Neural cell (in vitro differentiated cells): ENCODE measurements around the gene RAD50. TPM values are rescaled to one million over a fixed set of nuclear protein-coding genes. Genes with fewer than 3 reads are reported as not detected.

Experiments
- H2AFZ ChIP-seq: fragments of 200-600, 300-800 bp; sonication (generic), shearing (Covaris generic); 2 replicates; pipeline ENCODE4 v1.6.0; 2014; ENCODE audit warnings: low read depth, mild to moderate bottlenecking, antibody characterized with exemption, low read length, moderate library complexity
- H3F3A ChIP-seq: fragments of 200-600 bp; shearing (Covaris generic); 2 replicates; pipeline ENCODE4 v1.6.1; 2016; ENCODE audit warnings: mild to moderate bottlenecking, moderate library complexity, mixed read lengths, antibody characterized with exemption, low read length; ENCODE audit not compliant: insufficient read depth, poor library complexity, severe bottlenecking
- H3K27ac ChIP-seq: fragments of 200-600, 300-800 bp; sonication (generic), shearing (Covaris generic); 2 replicates; pipeline ENCODE4 v1.5.1; 2014; ENCODE audit warnings: mild to moderate bottlenecking, low read length, moderate library complexity
- H3K27me3 ChIP-seq: fragments of 300-800, 200-600 bp; sonication (generic), shearing (Covaris generic); 2 replicates; pipeline ENCODE4 v1.6.0; 2014; ENCODE audit warnings: mild to moderate bottlenecking, low read depth, low read length, moderate library complexity; ENCODE audit not compliant: insufficient read depth
- H3K36me3 ChIP-seq: fragments of 300-800, 200-600 bp; sonication (generic), shearing (Covaris generic); 2 replicates; pipeline ENCODE4 v1.5.1; 2014; ENCODE audit warnings: mild to moderate bottlenecking, antibody characterized with exemption, low read length, moderate library complexity; ENCODE audit not compliant: insufficient read depth
- H3K4me2 ChIP-seq: fragments of 300-800, 200-600 bp; sonication (generic), shearing (Covaris generic); 2 replicates; pipeline ENCODE4 v1.6.0; 2014; ENCODE audit warnings: mild to moderate bottlenecking, low read length
- H3K4me3 ChIP-seq: fragments of 300-800, 200-600 bp; sonication (generic), shearing (Covaris generic); 2 replicates; pipeline ENCODE4 v1.5.1; 2014; ENCODE audit warnings: mild to moderate bottlenecking, low read length, moderate library complexity
- H3K79me2 ChIP-seq: fragments of 200-600 bp; shearing (Covaris generic); replicated peaks from 2 replicates; pipeline ENCODE4 v1.6.0; 2014; ENCODE audit warnings: mild to moderate bottlenecking, low read length, moderate library complexity; ENCODE audit not compliant: insufficient read depth
- H3K9ac ChIP-seq: fragments of 300-800, 200-600 bp; sonication (generic), shearing (Covaris generic); 2 replicates; pipeline ENCODE4 v1.6.1; 2016; ENCODE audit warnings: mild to moderate bottlenecking, low read length, mixed read lengths
- H3K9me2 ChIP-seq: fragments of 200-600 bp; shearing (Covaris generic); 2 replicates; pipeline ENCODE4 v1.6.1; 2016; ENCODE audit warnings: mild to moderate bottlenecking, low read length, mixed read lengths; ENCODE audit not compliant: insufficient read depth
- H3K9me3 ChIP-seq: fragments of 200-600, 300-800 bp; sonication (generic), shearing (Covaris generic); 2 replicates; pipeline ENCODE4 v1.6.1; 2016; ENCODE audit warnings: mild to moderate bottlenecking, mixed run types, low read length, moderate library complexity, mixed read lengths
- H4K20me1 ChIP-seq: fragments of 200-600 bp; shearing (Covaris generic); 2 replicates; pipeline ENCODE4 v1.6.1; 2016; ENCODE audit warnings: mild to moderate bottlenecking, mixed run types; ENCODE audit not compliant: insufficient read depth
- CTCF ChIP-seq: fragments of 450-650 bp; IDR thresholded peaks from 2 replicates; pipeline ENCODE4 v1.5.1; 2014; ENCODE audit warnings: antibody characterized with exemption, mild to moderate bottlenecking, moderate library complexity; ENCODE audit not compliant: poor library complexity, severe bottlenecking
- EP300 ChIP-seq: fragments of 450-650 bp; conservative IDR thresholded peaks from 2 replicates; pipeline ENCODE4 v1.6.1; 2014; ENCODE audit warnings: antibody characterized with exemption, mild to moderate bottlenecking, moderate library complexity; ENCODE audit not compliant: poor library complexity, severe bottlenecking
- EZH2 ChIP-seq: fragments of 200-600, 300-800 bp; shearing (Covaris generic), sonication (generic); IDR thresholded peaks from 2 replicates; pipeline ENCODE4 v1.6.1; 2014; ENCODE audit warnings: antibody characterized with exemption, low read length, borderline replicate concordance, mild to moderate bottlenecking; ENCODE audit not compliant: insufficient read depth, poor library complexity, severe bottlenecking
- MXI1 ChIP-seq: fragments of 450-650 bp; conservative IDR thresholded peaks from 2 replicates; pipeline ENCODE4 v1.6.1; 2014; ENCODE audit warnings: antibody characterized with exemption, mild to moderate bottlenecking; ENCODE audit not compliant: poor library complexity, severe bottlenecking
- POLR2AphosphoS5 ChIP-seq: IDR thresholded peaks from 2 replicates; pipeline ENCODE4 v1.6.1; 2012
- RAD21 ChIP-seq: fragments of 450-650 bp; conservative IDR thresholded peaks from 2 replicates; pipeline ENCODE4 v1.6.1; 2014; ENCODE audit warnings: antibody characterized with exemption, mild to moderate bottlenecking, moderate library complexity
- REST ChIP-seq: IDR thresholded peaks from 2 replicates; pipeline ENCODE4 v1.6.1; 2012; ENCODE audit warnings: borderline replicate concordance
- SMC3 ChIP-seq: fragments of 450-650 bp; conservative IDR thresholded peaks from 2 replicates; pipeline ENCODE4 v1.6.1; 2014; ENCODE audit warnings: antibody characterized with exemption, mild to moderate bottlenecking, moderate library complexity; ENCODE audit not compliant: poor library complexity
- TAF1 ChIP-seq: IDR thresholded peaks from 2 replicates; pipeline ENCODE4 v1.6.1; 2012; ENCODE audit warnings: low read depth
- polyA plus RNA-seq: library from polyadenylated mRNA; depleted of rRNA; stranded (reverse); fragments of >200 nt; gene quantifications from 2 replicates; pipeline ENCODE4 v1.2.3, GENCODE V29; 2014

The RAD50 gene
- polyA plus RNA-seq, 1 donor from 2014 or later = 6.7 TPM

GRCh38 chr5:132543472-132544201 is 13.1 kb upstream of the RAD50 start, which contains the start of gene IL5:
TSS of gene IL5 (minus strand) at chr5:132543522. CDS start at chr5:132543478, 44 bp downstream.
- Histone ChIP-seq H3K4me3 (no peak within 1 kb of the TSS), H3K9me2 (no peaks in the 10 kb centered on the region), H3K27ac (no peak within 1 kb of the TSS), H3K27me3 (no peaks in the 10 kb centered on the region), H4K20me1 (no peaks in the 10 kb centered on the region), H2AFZ (no peak within 1 kb of the TSS), H3K9me3 (no peaks in the 10 kb centered on the region), H3K4me2 (no peak within 1 kb of the TSS), H3K36me3 (no peaks in the 10 kb centered on the region), H3K79me2 (no peaks in the 10 kb centered on the region), H3F3A (no peaks in the 10 kb centered on the region), H3K9ac (no peak within 1 kb of the TSS)
- no peak for TF ChIP-seq RAD21
- no peak for TF ChIP-seq SMC3
- no peak for TF ChIP-seq CTCF
- TF ChIP-seq EZH2 = no peak
- no peak for TF ChIP-seq EP300
- TF ChIP-seq TAF1 = no peak
- TF ChIP-seq POLR2AphosphoS5 = no peak
- no peak for TF ChIP-seq MXI1
- TF ChIP-seq REST = no peak

DNA sequence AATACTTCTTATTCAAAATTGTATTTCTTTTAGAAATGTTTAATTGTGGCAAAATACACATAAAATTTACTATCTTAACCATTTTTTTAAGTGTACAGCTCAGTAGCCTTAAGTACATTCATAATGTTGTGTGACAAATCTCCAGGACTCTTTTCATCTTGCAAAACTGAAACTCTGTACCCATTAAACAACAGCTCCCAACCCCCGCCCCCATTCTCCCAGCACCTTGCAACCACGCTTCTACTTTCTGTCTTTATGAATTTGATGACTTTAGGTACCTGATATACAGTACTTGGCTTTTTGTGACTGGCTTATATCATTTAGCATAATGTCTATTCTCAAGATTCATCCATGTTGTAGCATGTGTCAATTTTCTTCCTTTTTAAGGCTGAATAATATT is 10.7 kb upstream of the RAD50 start:
- Histone ChIP-seq H3K9ac (no peak overlapping the region), H3K27ac (no peak overlapping the region), H3K9me3 (no peaks in the 10 kb centered on the region), H3K4me2 (no peak overlapping the region), H2AFZ (no peak overlapping the region), H3F3A (no peaks in the 10 kb centered on the region), H3K9me2 (no peaks in the 10 kb centered on the region), H4K20me1 (no peaks in the 10 kb centered on the region), H3K79me2 (no peaks in the 10 kb centered on the region), H3K27me3 (no peaks in the 10 kb centered on the region), H3K36me3 (no peaks in the 10 kb centered on the region), H3K4me3 (no peak overlapping the region)
- no peak for TF ChIP-seq EZH2
